RPMI7951 (cell line): ENCODE data around the gene BRICD5. TPM values are rescaled to one million over a fixed set of nuclear protein-coding genes. Genes with fewer than 3 reads are reported as not detected.
"Not testable (repeated sequence)": the region's sequence is repeated elsewhere in the genome, so short reads cannot be mapped to it uniquely, and the experiment has no call there.

Experiments used
- DNase-seq: peaks from one replicate; pipeline ENCODE4 v3.0.0-alpha.2; 2012; ENCODE audit warnings: low read depth
- total RNA-seq: library from RNA; depleted of rRNA; stranded (reverse); fragments of >200 nt; shearing (Covaris generic); gene quantifications from 2 replicates; pipeline ENCODE4 v1.2.3, GENCODE V29; 2014

The BRICD5 gene
- total RNA-seq, 1 experiment from 2014 or later = 0.96 TPM

DNA sequence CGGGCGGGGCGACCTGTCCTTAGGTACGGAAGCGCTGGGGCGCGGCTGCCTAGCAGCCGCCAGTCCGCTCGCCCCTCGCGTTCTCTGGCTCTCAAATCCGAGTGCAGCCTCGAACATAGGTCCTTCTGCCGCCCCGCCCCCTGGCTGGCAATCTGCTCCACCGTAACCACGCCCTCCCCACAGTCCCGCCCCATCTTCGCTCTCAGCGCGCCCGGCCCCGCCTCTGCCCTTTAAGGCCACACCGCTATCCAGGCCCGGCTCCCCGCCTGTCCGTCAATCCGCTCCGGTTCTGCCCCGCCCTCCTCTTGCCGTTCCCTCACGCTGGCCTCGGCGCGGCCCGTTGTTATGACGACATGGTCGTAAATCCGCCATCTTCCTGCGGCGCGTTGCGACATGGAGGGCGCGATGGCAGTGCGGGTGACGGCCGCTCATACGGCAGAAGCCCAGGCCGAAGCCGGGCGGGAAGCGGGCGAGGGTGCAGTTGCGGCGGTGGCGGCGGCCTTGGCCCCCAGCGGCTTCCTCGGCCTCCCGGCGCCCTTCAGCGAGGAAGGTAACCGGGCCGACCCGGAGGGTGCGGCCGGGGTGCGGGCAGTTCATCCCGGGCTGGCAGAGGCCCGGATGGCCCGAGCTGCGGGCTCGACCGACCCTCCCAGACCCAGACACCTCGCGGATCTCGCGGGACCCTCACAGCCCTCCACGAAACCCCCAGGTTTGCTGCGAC lies 12.7 kb upstream of the BRICD5 start, which contains the start of gene E4F1:
Gene E4F1, plus strand, starts transcription at position 371 of the 721 bp plus-strand sequence. Its CDS starts 23 bp downstream, at position 394.
- DNase-seq = peak; percentile 99

- no peak for DNase-seq
Observed at GRCh38 chr16:2216330-2216729, 5.7 kb upstream of the BRICD5 start.

DNA sequence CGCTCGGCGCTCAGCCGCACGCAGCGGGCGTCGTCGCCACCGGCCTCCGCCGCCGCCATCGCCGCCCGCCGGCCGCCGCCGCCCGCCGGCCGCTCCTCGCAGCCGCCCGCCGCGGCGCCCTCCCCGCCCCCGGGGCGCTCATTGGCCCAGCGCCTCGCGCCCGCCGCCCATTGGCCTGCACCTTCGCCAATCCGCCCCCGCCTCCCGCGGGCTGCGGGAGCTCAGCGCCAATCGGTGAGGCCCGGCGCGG lies 4.0 kb upstream of the BRICD5 start, which contains the start of gene PGP:
Gene PGP, minus strand, starts transcription at position 122 of the 250 bp plus-strand sequence. Its CDS starts 63 bp downstream, at position 59.
- DNase-seq = no peak

GRCh38 chr16:2213817-2214718 lies 3.4 kb upstream of the BRICD5 start:
- no peak for DNase-seq

- no peak for DNase-seq
Observed at GRCh38 chr16:2212362-2213324, 2.0 kb upstream of the BRICD5 start.

DNA sequence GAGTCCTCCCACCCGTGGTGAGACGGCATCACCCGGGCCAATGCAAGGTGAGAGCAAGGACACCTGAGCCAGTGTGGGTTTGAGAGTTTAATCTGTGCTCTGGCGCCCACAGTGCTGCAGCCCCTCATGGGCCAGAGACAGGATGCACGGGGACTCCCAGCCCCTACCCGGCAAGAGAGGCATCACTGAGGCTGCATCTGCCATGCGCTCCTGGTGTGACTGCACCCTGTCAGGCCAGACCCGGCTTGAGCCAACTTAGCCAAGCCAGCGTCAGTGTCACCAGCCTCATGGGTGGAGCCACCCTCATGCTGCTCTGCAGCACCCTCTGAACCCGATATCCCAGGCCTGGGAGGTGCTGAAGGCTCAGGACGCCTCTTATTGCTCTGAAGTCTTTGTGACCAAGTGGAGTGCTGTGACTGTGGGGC lies 1.3 kb upstream of the BRICD5 start:
- DNase-seq = no peak

DNA sequence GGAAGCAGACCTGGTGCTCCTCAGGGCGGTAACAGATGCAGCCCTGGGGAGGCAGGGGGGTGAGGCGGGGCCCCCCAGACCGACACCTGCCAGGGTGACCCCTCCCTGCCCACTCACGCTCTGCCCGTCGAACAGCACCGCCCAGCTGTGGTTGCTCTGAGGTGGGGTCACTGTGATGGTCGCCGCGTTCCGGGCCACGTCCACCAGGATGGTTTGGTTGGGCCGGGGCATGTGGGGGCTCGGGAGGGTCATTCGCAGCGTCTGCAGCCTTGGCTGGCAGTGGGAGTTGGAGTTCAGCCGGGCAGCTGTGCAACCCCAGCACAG lies 692 bp downstream of the BRICD5 start:
- no peak for DNase-seq

GRCh38 chr16:2209258-2210008 lies 1.2 kb downstream of the BRICD5 start:
- no peak for DNase-seq

- no peak for DNase-seq
Observed at GRCh38 chr16:2208772-2209171, 1.9 kb downstream of the BRICD5 start.

DNA sequence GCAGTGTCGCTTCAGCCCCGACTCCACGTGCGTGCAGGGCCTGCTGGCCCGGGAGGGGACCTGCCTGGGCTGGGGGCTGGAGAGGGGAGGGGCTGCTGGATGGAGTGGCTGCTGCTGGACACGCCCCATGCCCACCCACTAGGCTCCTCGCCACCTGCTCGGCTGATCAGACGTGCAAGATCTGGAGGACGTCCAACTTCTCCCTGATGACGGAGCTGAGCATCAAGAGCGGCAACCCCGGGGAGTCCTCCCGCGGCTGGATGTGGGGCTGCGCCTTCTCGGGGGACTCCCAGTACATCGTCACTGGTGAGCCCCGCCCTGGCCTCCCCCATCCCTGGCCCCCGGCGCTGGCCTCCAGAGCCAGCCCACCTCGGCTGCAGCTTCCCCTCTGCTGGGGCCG lies 2.4 kb downstream of the BRICD5 start:
- DNase-seq = no peak

DNA sequence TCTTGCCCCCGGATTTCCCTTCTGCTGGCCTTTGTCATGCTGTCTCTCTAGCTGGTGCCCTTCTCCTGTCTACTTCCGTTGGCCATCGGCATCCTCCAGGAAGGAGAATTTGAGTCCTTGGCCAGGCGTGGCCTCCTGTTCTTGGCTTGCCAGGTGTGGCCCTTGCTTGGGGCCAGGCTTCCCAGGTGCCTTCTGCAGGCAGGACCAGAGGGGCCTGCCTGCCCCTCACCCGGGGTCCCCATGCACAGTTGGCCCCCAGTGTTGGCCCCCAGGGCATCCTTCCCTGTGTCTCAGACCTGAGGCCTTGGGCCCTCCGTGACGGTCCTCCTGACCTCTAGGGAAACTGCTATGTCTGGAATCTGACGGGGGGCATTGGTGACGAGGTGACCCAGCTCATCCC lies 2.8 kb downstream of the BRICD5 start:
- no peak for DNase-seq

GRCh38 chr16:2206780-2207433 lies 3.8 kb downstream of the BRICD5 start:
- DNase-seq = no peak

DNA sequence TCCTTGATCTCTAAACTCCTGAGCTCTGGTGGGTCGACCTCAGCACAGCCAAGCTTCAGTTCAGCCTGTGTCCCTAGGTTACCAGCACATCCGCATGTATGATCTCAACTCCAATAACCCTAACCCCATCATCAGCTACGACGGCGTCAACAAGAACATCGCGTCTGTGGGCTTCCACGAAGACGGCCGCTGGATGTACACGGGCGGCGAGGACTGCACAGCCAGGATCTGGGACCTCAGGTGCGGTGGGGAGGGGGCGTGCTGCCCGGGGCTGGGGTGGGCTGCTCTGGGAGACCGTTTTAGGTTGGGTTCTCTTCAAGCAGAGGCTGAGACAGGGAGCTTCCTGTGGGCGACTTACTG lies 4.3 kb downstream of the BRICD5 start:
- no peak for DNase-seq

DNA sequence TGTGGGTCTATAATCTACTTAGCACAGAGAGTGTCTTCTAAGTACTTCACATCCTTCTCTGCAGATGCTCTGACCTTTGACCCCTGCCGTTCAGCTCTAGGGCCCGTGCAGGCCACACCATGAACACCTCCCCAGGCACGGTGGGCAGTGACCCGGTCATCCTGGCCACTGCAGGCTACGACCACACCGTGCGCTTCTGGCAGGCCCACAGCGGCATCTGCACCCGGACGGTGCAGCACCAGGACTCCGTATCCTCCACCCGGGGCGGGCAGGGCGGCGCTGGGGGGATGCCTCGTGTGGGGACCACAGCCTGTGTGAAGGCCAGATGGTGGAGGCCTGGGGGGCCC lies 4.7 kb downstream of the BRICD5 start:
- DNase-seq = no peak

DNA sequence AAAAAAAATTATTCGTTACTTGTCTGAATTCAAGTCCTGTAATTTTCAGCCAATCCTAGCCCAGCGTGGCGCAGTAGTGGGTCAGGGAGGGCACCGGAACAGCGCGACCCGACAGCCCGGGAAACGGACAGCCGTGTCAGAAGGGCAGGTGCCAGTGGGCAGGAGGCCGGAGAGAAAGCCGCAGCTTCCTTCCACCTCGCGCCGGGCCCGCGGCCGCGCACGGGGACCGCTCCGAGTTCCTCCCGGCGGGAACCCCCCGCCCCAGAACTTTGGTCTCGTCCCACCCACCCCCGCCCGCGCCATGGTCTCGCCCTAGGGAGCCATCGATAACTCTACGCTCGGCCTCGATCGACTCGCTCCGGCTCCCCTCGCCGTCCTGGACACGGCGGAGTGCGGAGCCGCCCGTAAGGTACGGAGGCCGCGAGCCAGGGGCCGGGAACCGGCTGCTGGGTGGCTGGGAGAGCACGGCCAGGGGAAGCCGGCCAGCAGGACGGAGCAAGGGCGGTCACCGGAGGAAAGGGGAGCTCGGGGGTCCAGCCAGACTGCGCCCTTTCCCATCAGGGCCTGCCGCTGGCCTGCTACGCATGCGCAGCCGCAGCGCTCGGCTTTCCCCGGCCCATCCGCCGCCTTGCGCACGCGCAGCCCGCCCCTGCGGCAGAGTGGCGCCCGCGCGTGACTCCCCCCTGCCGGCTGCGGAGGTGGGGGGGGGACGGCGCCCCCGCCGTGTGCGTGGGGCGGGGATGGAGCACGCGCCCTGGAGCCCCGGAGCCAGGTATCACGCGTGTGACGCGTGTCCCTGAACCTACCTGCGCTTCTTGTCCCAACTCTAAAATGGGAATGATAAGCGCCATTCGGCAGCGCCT lies 5.3 kb downstream of the BRICD5 start, which contains the start of gene MLST8:
Gene MLST8, plus strand, starts transcription at position 351 of the 863 bp plus-strand sequence. CDS start 632 bp downstream, outside the sequence.
- DNase-seq = peak; percentile 78

- DNase-seq = no peak
Observed at GRCh38 chr16:2204416-2205103, 6.1 kb downstream of the BRICD5 start.

DNA sequence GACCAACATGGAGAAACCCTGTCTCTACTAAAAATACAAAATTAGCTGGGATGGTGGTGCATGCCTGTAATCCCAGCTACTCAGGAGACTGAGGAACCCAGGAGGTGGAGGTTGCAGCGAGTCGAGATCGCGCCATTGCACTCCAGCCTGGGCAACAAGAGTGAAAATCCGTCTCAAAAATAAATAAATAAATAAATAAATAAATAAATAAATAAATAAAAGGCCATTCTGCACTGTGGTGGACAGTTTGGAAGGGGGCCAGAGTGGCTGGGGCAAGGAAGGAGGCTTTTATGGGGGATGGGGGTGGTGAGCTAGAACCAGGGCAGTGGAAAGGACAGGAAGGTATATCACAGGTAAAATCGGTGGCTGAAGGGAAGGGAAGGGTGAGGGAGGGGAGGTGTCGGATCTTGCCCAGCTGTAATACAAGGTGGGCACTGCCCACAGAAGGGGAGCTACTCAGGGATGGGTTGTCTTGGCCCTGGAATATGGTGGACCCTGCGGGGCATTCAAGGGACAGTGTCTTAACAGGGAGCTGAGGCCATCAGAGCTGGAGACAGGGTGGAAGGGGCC lies 7.5 kb downstream of the BRICD5 start:
- DNase-seq = not testable (repeated sequence)

DNA sequence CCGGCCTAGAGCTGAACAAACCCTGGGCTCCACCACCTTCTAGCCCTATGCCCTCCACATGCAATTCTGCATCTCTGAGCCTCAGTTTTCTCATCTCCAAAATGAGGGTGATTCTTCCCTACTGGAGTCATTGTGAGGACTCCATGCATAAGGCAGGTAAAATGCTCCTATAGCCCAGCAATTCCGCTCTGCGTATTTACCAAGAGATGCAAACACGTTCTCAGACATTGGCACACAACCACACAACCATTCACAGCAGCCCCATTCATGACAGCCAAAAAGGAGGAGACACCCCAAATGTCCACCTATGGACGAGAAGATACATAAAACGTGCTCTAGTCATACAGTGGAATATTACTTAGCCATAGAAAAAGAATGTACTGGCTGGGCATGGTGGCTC lies 10.3 kb downstream of the BRICD5 start:
- no peak for DNase-seq

- no peak for DNase-seq
Observed at GRCh38 chr16:2199621-2200139, 11.0 kb downstream of the BRICD5 start.
